ENCODE results near the gene TRIO.
A peak's percentile ranks its signal among the peaks of the same experiment; 100 is the strongest.

Gene TRIO

DNA sequence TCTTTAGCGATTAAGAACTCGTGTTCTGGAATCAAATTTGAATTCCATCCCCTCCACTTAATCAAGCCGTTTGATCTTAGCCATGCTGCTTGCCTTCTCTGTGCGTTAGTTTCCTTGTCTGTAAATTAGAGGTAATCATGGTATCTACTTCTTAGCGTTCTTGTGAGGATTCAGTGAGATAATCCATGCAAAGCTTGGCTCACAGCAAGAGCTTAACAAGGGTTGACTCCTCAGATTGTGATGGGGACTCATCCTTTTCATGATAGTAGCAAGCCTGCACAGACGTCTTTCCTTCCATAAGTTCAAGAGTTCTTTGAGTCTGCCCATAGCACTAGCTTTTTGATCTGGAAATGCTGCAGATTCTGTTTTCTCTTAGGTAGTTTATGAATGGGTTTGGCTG, 72.8 kb downstream of the TRIO start:
- TF ChIP-seq CTCF (conservative IDR thresholded peaks at IDR 0.05; ENCODE audit: low read depth, low read length): no peak
- DNase-seq (ENCODE audit: low read depth): no peak
- H3K4me3 ChIP-seq (ENCODE audit: low read depth, low read length): no peak overlapping the region

GRCh38 chr5:14216372-14216771, 73.2 kb downstream of the TRIO start:
- peak; percentile 57 for DNase-seq (ENCODE audit: low read depth)
- H3K4me3 ChIP-seq (ENCODE audit: low read depth, low read length): no peak overlapping the region
- no peak for TF ChIP-seq CTCF (conservative IDR thresholded peaks at IDR 0.05; ENCODE audit: low read depth, low read length)

GRCh38 chr5:14216902-14217301, 73.8 kb downstream of the TRIO start:
- no peak for DNase-seq (ENCODE audit: low read depth)
- no peak overlapping the region for H3K4me3 ChIP-seq (ENCODE audit: low read depth, low read length)
- no peak for TF ChIP-seq CTCF (conservative IDR thresholded peaks at IDR 0.05; ENCODE audit: low read depth, low read length)

DNA sequence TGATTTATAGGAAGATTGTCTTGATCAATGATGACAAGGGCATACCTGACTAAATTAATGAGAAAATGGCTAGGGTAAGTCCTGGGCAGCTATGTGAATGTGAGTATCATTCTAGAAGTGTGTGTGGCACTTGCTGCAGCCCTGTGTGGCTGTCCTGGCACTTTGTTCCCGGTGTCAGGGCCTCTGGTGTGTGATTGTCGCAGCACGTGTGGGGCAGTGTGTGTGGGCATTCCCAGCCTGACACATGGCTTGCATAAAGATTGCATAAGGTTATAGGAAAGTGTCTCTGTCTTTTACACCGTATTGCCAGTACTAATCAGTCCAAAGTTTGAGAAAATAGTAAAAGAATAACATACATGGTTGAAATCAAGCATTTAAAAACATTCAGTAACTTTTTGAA, 74.4 kb downstream of the TRIO start:
- no peak overlapping the region for H3K4me3 ChIP-seq (ENCODE audit: low read depth, low read length)
- no peak for DNase-seq (ENCODE audit: low read depth)
- no peak for TF ChIP-seq CTCF (conservative IDR thresholded peaks at IDR 0.05; ENCODE audit: low read depth, low read length)

- DNase-seq (ENCODE audit: low read depth): no peak
- H3K4me3 ChIP-seq (ENCODE audit: low read depth, low read length): no peak overlapping the region
- TF ChIP-seq CTCF (conservative IDR thresholded peaks at IDR 0.05; ENCODE audit: low read depth, low read length): no peak
Measured at GRCh38 chr5:14218011-14218410, 74.9 kb downstream of the TRIO start.

GRCh38 chr5:14218480-14218879, 75.3 kb downstream of the TRIO start:
- DNase-seq (ENCODE audit: low read depth): no peak
- H3K4me3 ChIP-seq (ENCODE audit: low read depth, low read length): no peak overlapping the region
- no peak for TF ChIP-seq CTCF (conservative IDR thresholded peaks at IDR 0.05; ENCODE audit: low read depth, low read length)

GRCh38 chr5:14218897-14219573, 75.9 kb downstream of the TRIO start:
- DNase-seq (ENCODE audit: low read depth): peak; percentile 54

More at GRCh38 chr5:14218897-14219573, 75.9 kb downstream of the TRIO start:
- H3K4me3 ChIP-seq (ENCODE audit: low read depth, low read length): no peak overlapping the region
- TF ChIP-seq CTCF (conservative IDR thresholded peaks at IDR 0.05; ENCODE audit: low read depth, low read length): no peak

Data from choroid plexus epithelial cell (primary cell).